Lung (tissue), 12 donors: ENCODE data around the gene LRWD1. TPM values are rescaled to one million over a fixed set of nuclear protein-coding genes. Genes with fewer than 3 reads are reported as not detected.
A peak's percentile ranks its signal among the peaks of the same experiment; 100 is the strongest.

Experiments used
- ATAC-seq: fragments of 200-7000 bp; cut with Tn5 transposase; one replicate; pipeline ENCODE4 v1.9.1; 2020; ENCODE audit warnings: moderate number of reproducible peaks; ENCODE audit not compliant: insufficient read depth, low FRiP score
- DNase-seq, 3 donors: peaks; one replicate each; pipeline ENCODE4 v3.0.0-alpha.2; 2013 to 2017
- H3K27ac ChIP-seq, 2 donors: one replicate each; pipeline ENCODE4 v1.5.1; 2013; ENCODE audit warnings: mild to moderate bottlenecking in 2 of 2, moderate library complexity in 2 of 2, control low read depth in 1 of 2, inconsistent platforms in 1 of 2, low read depth in 1 of 2, low read length in 1 of 2
- H3K27me3 ChIP-seq, 3 donors: one replicate each; pipeline ENCODE4 v1.5.1; 2013; ENCODE audit warnings: low read length in 2 of 3; ENCODE audit not compliant: control insufficient read depth in 3 of 3, insufficient read depth in 3 of 3
- H3K36me3 ChIP-seq, 4 donors: one replicate each; pipeline ENCODE4 v1.5.1; 2013; ENCODE audit warnings: low read length in 4 of 4, mild to moderate bottlenecking in 1 of 4, moderate library complexity in 1 of 4; ENCODE audit not compliant: control insufficient read depth in 4 of 4, insufficient read depth in 4 of 4
- H3K4me1 ChIP-seq, 5 donors: one replicate each; pipeline ENCODE4 v1.5.1; 2013; ENCODE audit warnings: low read length in 5 of 5, mild to moderate bottlenecking in 2 of 5, moderate library complexity in 1 of 5; ENCODE audit not compliant: control insufficient read depth in 5 of 5, insufficient read depth in 5 of 5
- H3K4me3 ChIP-seq: one replicate; pipeline ENCODE4 v1.5.1; 2013; ENCODE audit warnings: mild to moderate bottlenecking, control low read depth, moderate library complexity
- H3K9ac ChIP-seq, 2 donors: one replicate each; pipeline ENCODE4 v1.5.1; 2013; ENCODE audit warnings: low read length in 2 of 2, control low read depth in 1 of 2; ENCODE audit not compliant: insufficient read depth in 1 of 2
- H3K9me3 ChIP-seq, 4 donors: one replicate each; pipeline ENCODE4 v1.5.1; 2013; ENCODE audit warnings: low read length in 3 of 4, mild to moderate bottlenecking in 1 of 4, moderate library complexity in 1 of 4; ENCODE audit not compliant: control insufficient read depth in 4 of 4, insufficient read depth in 3 of 4
- WGBS, 2 donors: extraction: QIAGEN DNeasy Blood & Tissue Kit; methylation state at CpG; one replicate each; pipeline ENCODE4 v1.1.7; 2013; 5-methylcytosine and 5-hydroxymethylcytosine counted together
- polyA plus RNA-seq, 2 donors: library from polyadenylated mRNA; stranded (reverse); fragments of 200-250 nt; gene quantifications; one replicate each; pipeline ENCODE4 v1.2.1, GENCODE V29; 2013
- total RNA-seq, 2 donors: library from RNA; depleted of rRNA in 1 of 2; stranded (reverse); fragments of >200 nt in 1 of 2; gene quantifications; one replicate each; pipeline ENCODE4 v1.2.1, GENCODE V29; 2014 to 2021
- TF ChIP-seq, protein P1 (sequence below): IDR thresholded peaks from 2 replicates; pipeline ENCODE4 v1.5.1; 2012; ENCODE audit warnings: mild to moderate bottlenecking; ENCODE audit errors: control extremely low read depth, extremely low read depth
- donor health status: control.
- donor health status: control.
- donor health status: Bipolar disorder and iron deficiency.
- donor health status: healthy.
- donor health status: DM: yes; HTN: yes; CAD: no.

Gene LRWD1
- total and polyA plus RNA-seq, 4 donors = 12.3 to 31.5 (median 25.9) TPM

- no peak for ATAC-seq
- Histone ChIP-seq H3K9ac (no peak overlapping the region), H3K27me3 (no peaks in the 10 kb centered on the region), H3K4me3 (no peak overlapping the region), H3K9me3 (no peaks in the 10 kb centered on the region), H3K27ac (no peak overlapping the region), H3K36me3 (peaks cover 0 to 30% (median 13%) of the 10 kb centered on the region in 4 donors), H3K4me1 (peaks cover 0 to 8% (median 4%) of the 10 kb centered on the region in 5 donors)
- DNase-seq = no peak
- TF ChIP-seq, protein P1, sequence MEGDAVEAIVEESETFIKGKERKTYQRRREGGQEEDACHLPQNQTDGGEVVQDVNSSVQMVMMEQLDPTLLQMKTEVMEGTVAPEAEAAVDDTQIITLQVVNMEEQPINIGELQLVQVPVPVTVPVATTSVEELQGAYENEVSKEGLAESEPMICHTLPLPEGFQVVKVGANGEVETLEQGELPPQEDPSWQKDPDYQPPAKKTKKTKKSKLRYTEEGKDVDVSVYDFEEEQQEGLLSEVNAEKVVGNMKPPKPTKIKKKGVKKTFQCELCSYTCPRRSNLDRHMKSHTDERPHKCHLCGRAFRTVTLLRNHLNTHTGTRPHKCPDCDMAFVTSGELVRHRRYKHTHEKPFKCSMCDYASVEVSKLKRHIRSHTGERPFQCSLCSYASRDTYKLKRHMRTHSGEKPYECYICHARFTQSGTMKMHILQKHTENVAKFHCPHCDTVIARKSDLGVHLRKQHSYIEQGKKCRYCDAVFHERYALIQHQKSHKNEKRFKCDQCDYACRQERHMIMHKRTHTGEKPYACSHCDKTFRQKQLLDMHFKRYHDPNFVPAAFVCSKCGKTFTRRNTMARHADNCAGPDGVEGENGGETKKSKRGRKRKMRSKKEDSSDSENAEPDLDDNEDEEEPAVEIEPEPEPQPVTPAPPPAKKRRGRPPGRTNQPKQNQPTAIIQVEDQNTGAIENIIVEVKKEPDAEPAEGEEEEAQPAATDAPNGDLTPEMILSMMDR = no peak
- 80 to 81% methylated on average over 8 of the region's 8 CpGs for WGBS, 2 donors
Observed at GRCh38 chr7:102460467-102460866, 4.3 kb upstream of the LRWD1 start.

DNA sequence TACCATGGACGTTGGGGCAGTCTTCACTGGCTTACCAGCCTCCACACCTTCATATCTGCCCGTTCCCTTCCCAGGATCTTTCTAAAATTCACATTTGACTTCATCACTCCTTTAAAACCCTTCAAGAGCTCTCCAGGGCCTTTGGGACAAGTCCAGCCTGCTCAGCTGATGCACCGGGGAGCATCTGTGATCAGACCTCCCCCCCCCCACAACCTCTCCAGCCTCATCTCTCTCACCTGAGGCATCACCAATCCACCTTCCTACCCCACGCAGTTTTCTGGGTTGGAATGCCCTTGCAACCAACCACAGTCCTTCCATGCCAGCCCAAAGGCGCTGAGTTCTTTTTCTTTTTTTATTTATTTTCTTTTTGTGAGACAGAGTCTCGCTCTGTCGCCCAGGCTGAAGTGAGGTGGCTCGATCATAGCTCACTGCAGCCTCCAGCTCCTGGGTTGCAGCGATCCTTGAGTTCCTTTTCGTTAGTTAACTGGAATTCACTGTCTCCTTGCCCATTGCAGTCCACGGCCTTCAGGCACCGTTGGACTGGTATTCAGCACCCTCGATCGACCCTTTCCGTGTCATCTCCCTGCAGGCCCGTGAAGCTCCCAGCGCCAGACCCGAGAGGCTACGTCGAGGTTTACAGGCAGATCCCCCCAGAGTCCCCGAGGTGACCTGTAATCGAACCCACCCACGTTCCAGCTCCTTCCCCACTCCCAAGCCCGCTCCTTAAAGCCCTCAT is 775 bp upstream of the LRWD1 start:
- TF ChIP-seq, protein P1 = no peak
- Histone ChIP-seq H3K9ac (peak overlapping the region; percentile 81 to 94), H3K4me3 (peak overlapping the region; percentile 88), H3K27ac (peak overlapping the region; percentile 64 to 78), H3K27me3 (no peaks in the 10 kb centered on the region), H3K9me3 (no peaks in the 10 kb centered on the region), H3K4me1 (peaks cover 0 to 14% (median 6%) of the 10 kb centered on the region in 5 donors), H3K36me3 (peaks cover 0 to 18% (median 3%) of the 10 kb centered on the region in 4 donors)
- 12 to 16% methylated on average over 24 of the region's 24 CpGs for WGBS, 2 donors
- ATAC-seq (no peak), DNase-seq (no peak)

- ATAC-seq (no peak), DNase-seq (no peak)
- no peaks in the 10 kb centered on the region for H3K9me3 ChIP-seq
- TF ChIP-seq, protein P1 = no peak
- H3K4me3 ChIP-seq = no peak overlapping the region
- no peak overlapping the region for H3K27ac ChIP-seq
- no peak overlapping the region for H3K9ac ChIP-seq
- WGBS, 2 donors = 97 to 100% methylated on average over 7 of the region's 7 CpGs
- H3K36me3 ChIP-seq = peaks cover 0 to 14% (median 0%) of the 10 kb centered on the region in 4 donors
- no peaks in the 10 kb centered on the region for H3K27me3 ChIP-seq
- peaks cover 0 to 14% (median 6%) of the 10 kb centered on the region in 5 donors for H3K4me1 ChIP-seq
Observed at GRCh38 chr7:102466097-102466496, 1.3 kb downstream of the LRWD1 start.
